ENCODE data around the gene TMEM119.

GRCh38 chr12:108547686-108548085 is 50.2 kb downstream of the TMEM119 start:
- TF ChIP-seq CTCF (IDR thresholded peaks at IDR 0.05; ENCODE audit: control extremely low read depth in 1 of 3, insufficient read depth in 1 of 3, low read depth in 1 of 3, low read length in 3 of 3) (no peak), EGR1 (IDR thresholded peaks at IDR 0.05; ENCODE audit: borderline replicate concordance, low read depth, low read length) (no peak), TCF12 (IDR thresholded peaks at IDR 0.05; ENCODE audit: low read depth, low read length) (no peak)
